Measurements from ENCODE around the gene FUS. TPM values are rescaled to one million over a fixed set of nuclear protein-coding genes. Genes with fewer than 3 reads are reported as not detected.
A peak's percentile ranks its signal among the peaks of the same experiment; 100 is the strongest.

FUS gene
- total RNA-seq, 1 donor from 2014 or later, result 67.2 TPM

GRCh38 chr16:31213877-31214707 lies 34.2 kb downstream of the FUS start, which contains the start of gene TRIM72:
TSS of gene TRIM72 (plus strand) at chr16:31214119. CDS start at chr16:31214739, 620 bp downstream.
- H3K4me3 ChIP-seq (ENCODE audit: low read depth, low read length), result no peak within 1 kb of the TSS
- no peak for TF ChIP-seq CTCF (conservative IDR thresholded peaks at IDR 0.05; ENCODE audit: low read depth, low read length)
- DNase-seq (ENCODE audit: low read depth), result no peak

- no peak overlapping the region for H3K4me3 ChIP-seq (ENCODE audit: low read depth, low read length)
- no peak for TF ChIP-seq CTCF (conservative IDR thresholded peaks at IDR 0.05; ENCODE audit: low read depth, low read length)
- DNase-seq (ENCODE audit: low read depth), result no peak
These were observed 34.9 kb downstream of the FUS start for GRCh38 chr16:31214708-31215286.

- DNase-seq (ENCODE audit: low read depth), result no peak
- H3K4me3 ChIP-seq (ENCODE audit: low read depth, low read length), result peak overlapping the region; percentile 42
- TF ChIP-seq CTCF (conservative IDR thresholded peaks at IDR 0.05; ENCODE audit: low read depth, low read length), result no peak
These were observed 35.6 kb downstream of the FUS start for GRCh38 chr16:31215287-31216162.

- DNase-seq (ENCODE audit: low read depth), result no peak
- H3K4me3 ChIP-seq (ENCODE audit: low read depth, low read length), result no peak within 1 kb of the TSS
- no peak for TF ChIP-seq CTCF (conservative IDR thresholded peaks at IDR 0.05; ENCODE audit: low read depth, low read length)
These were observed 36.6 kb downstream of the FUS start, which contains the start of gene PYDC1 for GRCh38 chr16:31216422-31217135. TSS of gene PYDC1 (minus strand) at chr16:31217135. CDS start at chr16:31217028, 107 bp downstream.

- no peak overlapping the region for H3K4me3 ChIP-seq (ENCODE audit: low read depth, low read length)
- no peak for DNase-seq (ENCODE audit: low read depth)
- TF ChIP-seq CTCF (conservative IDR thresholded peaks at IDR 0.05; ENCODE audit: low read depth, low read length), result no peak
These were observed 37.2 kb downstream of the FUS start for GRCh38 chr16:31217136-31217530.

GRCh38 chr16:31219154-31219741 lies 39.3 kb downstream of the FUS start:
- no peak for TF ChIP-seq CTCF (conservative IDR thresholded peaks at IDR 0.05; ENCODE audit: low read depth, low read length)
- no peak for DNase-seq (ENCODE audit: low read depth)
- no peak overlapping the region for H3K4me3 ChIP-seq (ENCODE audit: low read depth, low read length)

Measured in epithelial cell of proximal tubule (primary cell).